ENCODE results near the gene MAOA.
"Not testable (repeated sequence)": the region's sequence is repeated elsewhere in the genome, so short reads cannot be mapped to it uniquely, and the experiment has no call there.

MAOA gene

DNA sequence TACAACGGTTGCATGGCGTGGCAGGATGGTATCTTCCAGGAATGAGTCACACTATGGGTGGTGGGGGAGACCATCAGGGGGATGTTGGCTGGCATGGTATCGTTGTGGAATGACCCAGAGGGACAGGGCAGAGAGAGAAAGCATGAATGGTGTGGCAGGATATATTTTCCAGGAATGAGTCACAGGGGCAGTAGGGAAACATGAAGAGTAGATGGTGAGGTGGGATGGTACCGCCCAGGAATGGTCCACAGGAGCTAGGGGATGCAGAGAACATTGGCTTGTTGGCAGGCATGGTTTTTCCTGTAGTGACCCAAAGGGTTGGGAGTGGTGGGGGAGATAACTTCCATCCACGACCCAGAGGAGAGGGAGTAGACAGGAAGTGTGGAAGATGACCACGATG lies 62.4 kb downstream of the MAOA start:
- no peak for DNase-seq (ENCODE audit: low spot score)
- TF ChIP-seq, protein P1, sequence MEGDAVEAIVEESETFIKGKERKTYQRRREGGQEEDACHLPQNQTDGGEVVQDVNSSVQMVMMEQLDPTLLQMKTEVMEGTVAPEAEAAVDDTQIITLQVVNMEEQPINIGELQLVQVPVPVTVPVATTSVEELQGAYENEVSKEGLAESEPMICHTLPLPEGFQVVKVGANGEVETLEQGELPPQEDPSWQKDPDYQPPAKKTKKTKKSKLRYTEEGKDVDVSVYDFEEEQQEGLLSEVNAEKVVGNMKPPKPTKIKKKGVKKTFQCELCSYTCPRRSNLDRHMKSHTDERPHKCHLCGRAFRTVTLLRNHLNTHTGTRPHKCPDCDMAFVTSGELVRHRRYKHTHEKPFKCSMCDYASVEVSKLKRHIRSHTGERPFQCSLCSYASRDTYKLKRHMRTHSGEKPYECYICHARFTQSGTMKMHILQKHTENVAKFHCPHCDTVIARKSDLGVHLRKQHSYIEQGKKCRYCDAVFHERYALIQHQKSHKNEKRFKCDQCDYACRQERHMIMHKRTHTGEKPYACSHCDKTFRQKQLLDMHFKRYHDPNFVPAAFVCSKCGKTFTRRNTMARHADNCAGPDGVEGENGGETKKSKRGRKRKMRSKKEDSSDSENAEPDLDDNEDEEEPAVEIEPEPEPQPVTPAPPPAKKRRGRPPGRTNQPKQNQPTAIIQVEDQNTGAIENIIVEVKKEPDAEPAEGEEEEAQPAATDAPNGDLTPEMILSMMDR (IDR thresholded peaks at IDR 0.05; ENCODE audit: borderline replicate concordance, control extremely low read depth, extremely low read depth, insufficient read depth, missing control alignments) = no peak
- in situ Hi-C loops (cut with MboI; ENCODE audit: low sequenced_read_pairs, unreplicated experiment) = no loop called here

DNA sequence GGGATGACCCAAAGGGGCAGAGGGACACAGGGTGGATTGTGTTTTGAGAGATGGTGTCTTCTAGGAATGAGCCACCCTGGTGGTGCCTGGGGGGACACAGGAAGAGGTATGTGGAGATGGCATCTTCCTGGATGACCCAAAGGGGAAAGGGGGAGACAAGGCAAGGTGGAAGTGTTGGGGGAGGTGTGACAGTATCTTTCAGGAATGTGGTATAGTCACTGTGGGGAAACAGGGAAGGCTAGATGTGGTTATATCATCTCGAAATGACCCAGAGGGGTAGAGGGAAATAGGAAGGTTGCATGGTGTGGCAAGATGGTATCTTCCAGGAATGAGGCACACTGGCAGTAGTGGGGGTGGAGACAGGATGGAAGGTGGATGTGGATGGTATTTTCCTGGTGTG lies 62.9 kb downstream of the MAOA start:
- no peak for DNase-seq (ENCODE audit: low spot score)
- TF ChIP-seq, protein P1 (IDR thresholded peaks at IDR 0.05; ENCODE audit: borderline replicate concordance, control extremely low read depth, extremely low read depth, insufficient read depth, missing control alignments) = no peak
- in situ Hi-C loops (cut with MboI; ENCODE audit: low sequenced_read_pairs, unreplicated experiment) = no loop called here

DNA sequence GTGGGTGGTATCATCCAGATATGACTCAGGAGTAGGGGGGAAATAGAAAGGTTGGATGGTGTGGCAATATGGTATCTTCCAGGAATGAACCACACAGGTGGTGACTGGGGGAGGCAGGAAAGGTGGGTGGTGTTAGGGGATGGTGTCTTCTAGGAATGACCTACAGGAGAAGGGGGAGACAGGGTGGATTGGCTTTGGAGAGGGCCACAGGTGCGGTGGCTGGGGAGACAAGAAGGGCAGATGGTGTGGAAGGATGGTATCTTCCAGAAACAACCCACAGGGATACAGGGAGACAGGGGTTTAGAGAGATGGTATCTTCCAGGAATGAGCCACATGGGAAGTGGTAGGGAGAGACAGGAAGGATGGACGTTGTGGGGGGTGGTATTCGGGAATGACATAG lies 64.0 kb downstream of the MAOA start:
- TF ChIP-seq, protein P1 (IDR thresholded peaks at IDR 0.05; ENCODE audit: borderline replicate concordance, control extremely low read depth, extremely low read depth, insufficient read depth, missing control alignments) = no peak
- in situ Hi-C loops (cut with MboI; ENCODE audit: low sequenced_read_pairs, unreplicated experiment) = no loop called here
- no peak for DNase-seq (ENCODE audit: low spot score)

DNA sequence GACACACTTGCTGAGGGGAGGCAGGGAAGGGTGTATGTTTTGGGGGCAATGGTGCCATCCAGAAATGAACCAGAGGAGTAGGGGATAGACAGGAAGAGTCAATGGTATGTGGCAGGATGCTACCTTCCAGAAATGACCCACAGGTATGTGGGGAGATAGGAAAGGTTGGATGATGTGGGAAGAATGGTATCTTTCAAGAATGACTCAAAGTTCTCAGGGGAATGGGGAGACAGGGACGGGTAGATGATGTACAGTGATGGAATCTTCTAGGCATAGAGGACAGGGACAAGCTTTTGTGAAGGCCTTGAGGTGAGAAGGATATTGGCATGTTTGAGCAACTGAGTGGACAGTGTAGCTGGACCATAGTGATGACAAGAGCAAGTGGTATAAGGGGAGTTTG lies 64.9 kb downstream of the MAOA start:
- in situ Hi-C loops (cut with MboI; ENCODE audit: low sequenced_read_pairs, unreplicated experiment) = no loop called here
- TF ChIP-seq, protein P1 (IDR thresholded peaks at IDR 0.05; ENCODE audit: borderline replicate concordance, control extremely low read depth, extremely low read depth, insufficient read depth, missing control alignments) = no peak
- no peak for DNase-seq (ENCODE audit: low spot score)

DNA sequence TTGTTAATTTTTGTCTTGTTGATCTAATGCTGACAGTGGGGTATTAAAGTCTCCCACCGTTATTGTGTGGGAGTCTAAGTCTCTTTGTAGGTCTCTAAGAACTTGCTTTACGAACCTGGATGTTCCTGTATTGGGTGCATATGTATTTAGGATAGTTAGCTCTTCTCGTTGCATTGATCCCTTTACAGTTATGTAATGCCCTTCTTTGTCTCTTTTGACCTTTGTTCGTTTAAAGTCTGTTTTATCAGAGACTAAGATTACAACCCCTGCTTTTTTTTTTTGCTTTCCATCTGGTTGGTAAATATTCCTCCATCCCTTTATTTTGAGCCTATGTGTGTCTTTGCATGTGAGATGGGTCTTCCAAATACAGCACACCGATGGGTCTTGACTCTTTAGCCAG lies 69.1 kb downstream of the MAOA start:
- in situ Hi-C loops (cut with MboI; ENCODE audit: low sequenced_read_pairs, unreplicated experiment); DNase-seq (ENCODE audit: low spot score): not testable (repeated sequence)

DNA sequence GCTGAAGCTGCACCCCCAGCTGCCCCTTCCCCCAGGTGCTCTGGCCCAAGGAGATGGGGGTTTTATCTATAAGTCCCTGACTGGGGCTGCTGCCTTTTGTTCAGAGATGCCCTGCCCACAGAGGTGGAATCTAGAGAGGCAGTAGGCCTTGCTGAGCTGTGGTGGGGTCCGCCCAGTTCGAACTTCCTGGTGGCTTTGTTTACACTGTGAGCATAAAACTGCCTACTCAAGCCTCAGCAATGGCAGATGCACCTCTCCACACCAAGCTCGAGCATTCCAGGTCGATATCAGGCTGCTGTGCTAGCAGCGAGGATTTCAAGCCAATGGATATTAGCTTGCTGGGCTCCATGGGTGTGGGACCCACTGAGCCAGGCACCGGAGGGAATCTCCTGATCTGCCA lies 71.2 kb downstream of the MAOA start:
- in situ Hi-C loops (cut with MboI; ENCODE audit: low sequenced_read_pairs, unreplicated experiment); DNase-seq (ENCODE audit: low spot score): not testable (repeated sequence)

DNA sequence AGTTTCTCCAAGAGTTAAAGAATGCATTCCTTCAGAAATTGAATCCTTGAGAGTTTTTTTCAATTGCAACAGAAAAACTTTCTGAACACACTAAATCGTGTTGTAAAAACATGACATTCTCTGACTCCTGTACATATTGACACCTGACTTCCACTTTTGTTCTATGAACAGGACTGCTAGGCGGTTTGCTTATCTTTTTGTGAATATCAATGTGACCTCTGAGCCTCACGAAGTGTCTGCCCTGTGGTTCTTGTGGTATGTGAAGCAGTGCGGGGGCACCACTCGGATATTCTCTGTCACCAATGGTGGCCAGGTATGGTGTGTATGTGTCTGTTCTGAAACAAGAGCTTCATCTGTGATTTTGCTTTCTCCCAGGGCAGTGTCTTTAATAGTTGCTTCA lies 71.9 kb downstream of the MAOA start:
- TF ChIP-seq, protein P1 (IDR thresholded peaks at IDR 0.05; ENCODE audit: borderline replicate concordance, control extremely low read depth, extremely low read depth, insufficient read depth, missing control alignments) = no peak
- no peak for DNase-seq (ENCODE audit: low spot score)
- in situ Hi-C loops (cut with MboI; ENCODE audit: low sequenced_read_pairs, unreplicated experiment) = no loop called here

DNA sequence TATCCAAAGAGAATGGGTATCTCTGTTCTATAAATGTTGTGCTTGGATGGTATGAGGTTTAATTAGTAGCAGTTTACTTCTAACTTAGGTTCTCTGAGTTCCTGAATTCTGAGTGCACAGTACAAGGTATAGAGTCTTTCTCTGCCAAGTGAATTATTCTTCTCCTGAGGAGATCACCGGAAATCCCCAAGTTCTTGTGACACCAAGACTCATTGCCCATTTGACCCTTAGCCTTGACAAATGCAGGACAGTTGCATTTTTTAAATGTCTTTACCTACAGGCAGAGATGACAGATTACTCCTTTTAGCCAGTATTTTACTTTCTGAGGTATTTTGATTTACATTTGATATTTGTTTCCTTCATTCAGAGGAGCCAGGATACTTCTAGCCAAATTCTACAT lies 72.9 kb downstream of the MAOA start:
- TF ChIP-seq, protein P1 (IDR thresholded peaks at IDR 0.05; ENCODE audit: borderline replicate concordance, control extremely low read depth, extremely low read depth, insufficient read depth, missing control alignments) = no peak
- in situ Hi-C loops (cut with MboI; ENCODE audit: low sequenced_read_pairs, unreplicated experiment) = no loop called here
- no peak for DNase-seq (ENCODE audit: low spot score)

Measured in GM13976 (cell line).